ENCODE data around the gene TPGS2.

DNA sequence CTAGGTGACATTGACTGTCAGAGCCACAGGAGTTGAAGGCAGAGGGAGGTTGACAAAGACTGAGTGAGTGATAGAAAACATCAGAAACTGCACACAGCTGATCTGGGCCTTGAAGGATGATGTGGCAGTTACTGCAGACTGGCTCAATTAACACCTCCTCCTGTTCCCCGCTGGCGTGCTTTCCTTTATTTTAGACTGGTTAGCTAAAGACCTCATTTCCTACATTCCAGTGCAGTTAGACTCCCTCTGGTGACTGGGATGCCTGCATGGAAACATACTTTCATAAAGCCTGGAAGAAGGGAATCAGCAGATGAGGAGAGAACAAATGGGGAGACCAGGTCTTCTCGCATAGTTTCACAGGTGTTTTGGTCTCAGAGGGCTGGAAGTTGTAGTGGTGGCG lies 7.1 kb downstream of the TPGS2 start:
- TF ChIP-seq POLR2AphosphoS5 (IDR thresholded peaks at IDR 0.05; ENCODE audit: low read depth, low read length) (no peak), FOXA3 (CRISPR knock-in tag; IDR thresholded peaks at IDR 0.05) (no peak)
- TF ChIP-seq, protein P1, sequence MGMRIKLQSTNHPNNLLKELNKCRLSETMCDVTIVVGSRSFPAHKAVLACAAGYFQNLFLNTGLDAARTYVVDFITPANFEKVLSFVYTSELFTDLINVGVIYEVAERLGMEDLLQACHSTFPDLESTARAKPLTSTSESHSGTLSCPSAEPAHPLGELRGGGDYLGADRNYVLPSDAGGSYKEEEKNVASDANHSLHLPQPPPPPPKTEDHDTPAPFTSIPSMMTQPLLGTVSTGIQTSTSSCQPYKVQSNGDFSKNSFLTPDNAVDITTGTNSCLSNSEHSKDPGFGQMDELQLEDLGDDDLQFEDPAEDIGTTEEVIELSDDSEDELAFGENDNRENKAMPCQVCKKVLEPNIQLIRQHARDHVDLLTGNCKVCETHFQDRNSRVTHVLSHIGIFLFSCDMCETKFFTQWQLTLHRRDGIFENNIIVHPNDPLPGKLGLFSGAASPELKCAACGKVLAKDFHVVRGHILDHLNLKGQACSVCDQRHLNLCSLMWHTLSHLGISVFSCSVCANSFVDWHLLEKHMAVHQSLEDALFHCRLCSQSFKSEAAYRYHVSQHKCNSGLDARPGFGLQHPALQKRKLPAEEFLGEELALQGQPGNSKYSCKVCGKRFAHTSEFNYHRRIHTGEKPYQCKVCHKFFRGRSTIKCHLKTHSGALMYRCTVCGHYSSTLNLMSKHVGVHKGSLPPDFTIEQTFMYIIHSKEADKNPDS (CRISPR knock-in tag; IDR thresholded peaks at IDR 0.05), result no peak
